HepG2 (cell line): ENCODE measurements around the gene HSD17B2. TPM values are rescaled to one million over a fixed set of nuclear protein-coding genes. Genes with fewer than 3 reads are reported as not detected.

Source experiments
- ATAC-seq: fragments of 200-7000 bp; cut with Tn5 transposase; 3 replicates; pipeline ENCODE4 v1.9.1; 2020; ENCODE audit warnings: mild to moderate bottlenecking, moderate library complexity
- BruUV-seq: library from RNA; stranded (reverse); fragments of 400-500 nt; replicated peaks from 2 replicates; lab custom pipeline; 2021; lab: Mats Ljungman, UMichigan
- CTCF ChIA-PET: fragments of 300-600 bp; formaldehyde crosslinking; extraction: SDS; loops from one replicate; lab custom pipeline; 2021; ENCODE audit warnings: low total read pairs, inconsistent platforms, low intra/inter-chr PET ratio; lab: Yijun Ruan, JAX
- POLR2A ChIA-PET: fragments of 350-600 bp; sonication (Branson Sonifier 250); formaldehyde crosslinking; loops from one replicate; lab custom pipeline; 2020; ENCODE audit warnings: antibody characterized with exemption, inconsistent platforms; lab: Yijun Ruan, JAX
- DNase-seq: peaks from one replicate; pipeline ENCODE4 v3.0.0-alpha.2; 2015; ENCODE audit warnings: low spot score
- FAIRE-seq: peaks from 3 replicates; lab custom pipeline; 2011; peaks lifted over from hg19 to GRCh38; lab: Jason Lieb, UNC
- H2AFZ ChIP-seq: one replicate; pipeline ENCODE4 v1.6.1; 2011; ENCODE audit warnings: low read length, inconsistent platforms
- H3K27ac ChIP-seq: fragments of 300-600 bp; 3 replicates; pipeline ENCODE4 v1.8.0; 2011; ENCODE audit warnings: mixed run types, mild to moderate bottlenecking, mixed read lengths, low read length, inconsistent platforms; ENCODE audit not compliant: insufficient read depth; ENCODE audit errors: extremely low read length
- H3K27me3 ChIP-seq, 2 experiments: fragments of 200-600 bp in 1 of 2; 2 replicates in 1 of 2; 3 replicates in 1 of 2; pipeline versions ENCODE4 v1.6.0 to v1.8.0; 2011; ENCODE audit warnings: low read length in 2 of 2, mild to moderate bottlenecking in 2 of 2, moderate library complexity in 2 of 2, inconsistent platforms in 1 of 2; ENCODE audit not compliant: insufficient read depth in 2 of 2, control insufficient read depth in 1 of 2
- H3K36me3 ChIP-seq, 2 experiments: fragments of 200-600 bp in 1 of 2; replicated peaks in 1 of 2; 2 replicates in 1 of 2; 3 replicates in 1 of 2; pipeline versions ENCODE4 v1.5.1 to v1.8.0; 2011; ENCODE audit warnings: low read length in 2 of 2, inconsistent platforms in 1 of 2; ENCODE audit not compliant: insufficient read depth in 2 of 2, control insufficient read depth in 1 of 2
- H3K4me1 ChIP-seq: 2 replicates; pipeline ENCODE4 v1.5.1; 2012; ENCODE audit warnings: low read length, inconsistent platforms; ENCODE audit not compliant: insufficient read depth
- H3K4me2 ChIP-seq: 2 replicates; pipeline ENCODE4 v1.6.0; 2011; ENCODE audit warnings: low read depth, low read length, inconsistent platforms
- H3K4me3 ChIP-seq, 3 experiments: fragments of 200-600 bp in 1 of 3; sonication (generic), shearing (Covaris generic) in 1 of 3; replicated peaks in 1 of 3; 2 replicates each; pipeline ENCODE4 v1.5.1; 2011 to 2016; ENCODE audit warnings: low read length in 3 of 3, inconsistent platforms in 2 of 3, low read depth in 2 of 3, mild to moderate bottlenecking in 2 of 3, control low read depth in 1 of 3, mixed read lengths in 1 of 3; ENCODE audit not compliant: insufficient read depth in 1 of 3
- H3K79me2 ChIP-seq: one replicate; pipeline ENCODE4 v1.6.1; 2011; ENCODE audit warnings: low read length, inconsistent platforms; ENCODE audit not compliant: insufficient read depth
- H3K9ac ChIP-seq: 2 replicates; pipeline ENCODE4 v1.6.0; 2011; ENCODE audit warnings: mild to moderate bottlenecking, low read depth, low read length, inconsistent platforms; ENCODE audit not compliant: insufficient read depth
- H3K9me3 ChIP-seq: 2 replicates; pipeline ENCODE4 v1.5.1; 2012; ENCODE audit warnings: mild to moderate bottlenecking, low read length
- H4K20me1 ChIP-seq: 2 replicates; pipeline ENCODE4 v1.6.0; 2011; ENCODE audit warnings: inconsistent platforms, mild to moderate bottlenecking, low read length, moderate library complexity; ENCODE audit not compliant: insufficient read depth
- CCDC6 ChIP-seq: sonication (generic); formaldehyde crosslinking; IDR thresholded peaks from 2 replicates; pipeline ENCODE4 v1.8.1; 2022; ENCODE audit warnings: mild to moderate bottlenecking, missing genetic modification reagents, moderate library complexity
- HMG20B ChIP-seq: conservative IDR thresholded peaks from 2 replicates; pipeline ENCODE4 v1.6.1; 2016; ENCODE audit warnings: missing genetic modification reagents, missing compliant biosample characterization
- RFX1 ChIP-seq: fragments of 450-650 bp; IDR thresholded peaks from 2 replicates; pipeline ENCODE4 v1.6.1; 2017
- TAF1 ChIP-seq: sonication (generic); formaldehyde crosslinking; IDR thresholded peaks from 2 replicates; pipeline ENCODE4 v1.4.0; 2020; ENCODE audit warnings: missing genetic modification reagents
- ZKSCAN1 ChIP-seq: fragments of 150-350 bp; IDR thresholded peaks from 2 replicates; pipeline ENCODE4 v1.6.1; 2014; ENCODE audit warnings: low read length
- ZNF354B ChIP-seq: sonication (generic); formaldehyde crosslinking; IDR thresholded peaks from 2 replicates; pipeline ENCODE4 v1.8.0; 2022; ENCODE audit warnings: mild to moderate bottlenecking, missing genetic modification reagents
- ZNF713 ChIP-seq: sonication (generic); formaldehyde crosslinking; IDR thresholded peaks from 2 replicates; pipeline ENCODE4 v1.4.0; 2020; ENCODE audit warnings: mild to moderate bottlenecking, missing genetic modification reagents
- WGBS: methylation state at CpG from one replicate; pipeline ENCODE4 v1.1.6; 2017; ENCODE audit warnings: low lambda C conversion rate; 5-methylcytosine and 5-hydroxymethylcytosine counted together
- in situ Hi-C: cut with HindIII; loops from 2 replicates; pipeline ENCODE4 v1.10.0; 2017; ENCODE audit warnings: low pct_unique_long_range_greater_than_20kb; ENCODE audit not compliant: extremely low pct_ligation_motif_present
- intact Hi-C: fragments of 100-400 bp; cut with micrococcal nuclease; formaldehyde crosslinking; loops from one replicate; pipeline ENCODE4 v1.10.0; 2022; ENCODE audit not compliant: unreplicated experiment
- polyA plus RNA-seq, 8 experiments: library from polyadenylated mRNA; depleted of rRNA in 3 of 8; stranded (reverse) in 7 of 8; unstranded in 1 of 8; fragments of >200 nt; fragmentation: Illumina TruSeq in 4 of 8; extraction: Trizol in 4 of 8; gene quantifications; 2 replicates each; pipeline versions ENCODE4 v1.2.1 to v1.2.3, GENCODE V29; 2011 to 2016; ENCODE audit warnings: low read depth in 4 of 8, missing spikeins in 1 of 8, mixed read lengths in 1 of 8; ENCODE audit not compliant: insufficient read depth in 1 of 8
- total RNA-seq, 5 experiments: library from RNA; depleted of rRNA; stranded (reverse); fragments of >200 nt; fragmentation: Illumina TruSeq; extraction: Trizol; gene quantifications; 2 replicates each; pipeline ENCODE4 v1.2.3, GENCODE V29; 2016; ENCODE audit warnings: low read depth in 1 of 5
- TF ChIP-seq, protein P1 (sequence below): sonication (generic); formaldehyde crosslinking; IDR thresholded peaks from 2 replicates; pipeline ENCODE4 v1.4.0; 2020; ENCODE audit warnings: mild to moderate bottlenecking, missing genetic modification reagents
- TF ChIP-seq, protein P2 (sequence below): sonication (generic); formaldehyde crosslinking; IDR thresholded peaks from 2 replicates; pipeline ENCODE4 v1.4.0; 2020; ENCODE audit warnings: missing genetic modification reagents
- TF ChIP-seq, protein P3 (sequence below): sonication (generic); formaldehyde crosslinking; IDR thresholded peaks from 2 replicates; pipeline ENCODE4 v1.8.0; 2022; ENCODE audit warnings: mild to moderate bottlenecking, missing genetic modification reagents, moderate library complexity
- TF ChIP-seq, protein P4 (sequence below): sonication (generic); formaldehyde crosslinking; IDR thresholded peaks from 2 replicates; pipeline ENCODE4 v1.9.0; 2021; ENCODE audit warnings: missing genetic modification reagents, borderline replicate concordance
- TF ChIP-seq, protein P5 (sequence below): sonication (generic); formaldehyde crosslinking; IDR thresholded peaks from 2 replicates; pipeline ENCODE4 v1.5.1; 2020; ENCODE audit warnings: missing genetic modification reagents, mild to moderate bottlenecking, borderline replicate concordance

The HSD17B2 gene
- total and polyA plus RNA-seq, 2 of the 13 experiments (the other 11 are each of a cell fraction or from before 2014, with no cell fraction given): 26.3 to 69.3 TPM

DNA sequence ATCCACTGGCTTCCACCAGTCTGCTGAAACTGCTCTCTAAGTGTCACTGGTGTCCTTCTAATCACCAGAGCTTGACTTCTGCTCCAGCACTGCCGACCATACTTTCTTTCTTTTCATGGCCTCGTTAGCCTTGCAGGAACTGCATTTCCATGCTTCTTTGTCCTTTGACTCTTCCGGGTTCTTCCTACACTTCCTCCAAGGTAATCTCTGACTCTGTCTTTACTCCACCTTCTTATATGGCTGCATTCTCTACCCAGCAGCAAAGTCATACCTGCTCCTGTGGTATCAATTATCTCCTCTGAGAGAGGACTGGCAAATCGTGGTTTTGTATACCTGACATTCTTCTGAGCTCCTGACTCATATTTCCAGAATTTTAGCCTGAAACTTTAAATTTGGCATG, 6.5 kb downstream of the HSD17B2 start:
- DNase-seq (no peak), FAIRE-seq (no peak), ATAC-seq (no peak)
- no TSS peak for BruUV-seq
- Histone ChIP-seq H3K27ac (no peak overlapping the region), H3K9me3 (no peaks in the 10 kb centered on the region), H3K79me2 (peaks cover 69% of the 10 kb centered on the region), H3K4me1 (peaks cover 78% of the 10 kb centered on the region), H2AFZ (no peak overlapping the region), H3K4me2 (no peak overlapping the region), H3K36me3 (peaks cover 2 to 5% of the 10 kb centered on the region in 2 experiments; a peak in 3 of 5 replicates), H3K27me3 (no peaks in the 10 kb centered on the region), H4K20me1 (no peaks in the 10 kb centered on the region; the same call in 1 of the 2 replicates), H3K4me3 (no peak overlapping the region), H3K9ac (no peak overlapping the region)
- WGBS: 93% methylated on average over 4 of the region's 4 CpGs
- intact Hi-C loops: no loop called here
- in situ Hi-C loops: no loop called here
- no peak for TF ChIP-seq RFX1
- no peak for TF ChIP-seq CCDC6 (CRISPR knock-in tag)
- TF ChIP-seq, protein P1, sequence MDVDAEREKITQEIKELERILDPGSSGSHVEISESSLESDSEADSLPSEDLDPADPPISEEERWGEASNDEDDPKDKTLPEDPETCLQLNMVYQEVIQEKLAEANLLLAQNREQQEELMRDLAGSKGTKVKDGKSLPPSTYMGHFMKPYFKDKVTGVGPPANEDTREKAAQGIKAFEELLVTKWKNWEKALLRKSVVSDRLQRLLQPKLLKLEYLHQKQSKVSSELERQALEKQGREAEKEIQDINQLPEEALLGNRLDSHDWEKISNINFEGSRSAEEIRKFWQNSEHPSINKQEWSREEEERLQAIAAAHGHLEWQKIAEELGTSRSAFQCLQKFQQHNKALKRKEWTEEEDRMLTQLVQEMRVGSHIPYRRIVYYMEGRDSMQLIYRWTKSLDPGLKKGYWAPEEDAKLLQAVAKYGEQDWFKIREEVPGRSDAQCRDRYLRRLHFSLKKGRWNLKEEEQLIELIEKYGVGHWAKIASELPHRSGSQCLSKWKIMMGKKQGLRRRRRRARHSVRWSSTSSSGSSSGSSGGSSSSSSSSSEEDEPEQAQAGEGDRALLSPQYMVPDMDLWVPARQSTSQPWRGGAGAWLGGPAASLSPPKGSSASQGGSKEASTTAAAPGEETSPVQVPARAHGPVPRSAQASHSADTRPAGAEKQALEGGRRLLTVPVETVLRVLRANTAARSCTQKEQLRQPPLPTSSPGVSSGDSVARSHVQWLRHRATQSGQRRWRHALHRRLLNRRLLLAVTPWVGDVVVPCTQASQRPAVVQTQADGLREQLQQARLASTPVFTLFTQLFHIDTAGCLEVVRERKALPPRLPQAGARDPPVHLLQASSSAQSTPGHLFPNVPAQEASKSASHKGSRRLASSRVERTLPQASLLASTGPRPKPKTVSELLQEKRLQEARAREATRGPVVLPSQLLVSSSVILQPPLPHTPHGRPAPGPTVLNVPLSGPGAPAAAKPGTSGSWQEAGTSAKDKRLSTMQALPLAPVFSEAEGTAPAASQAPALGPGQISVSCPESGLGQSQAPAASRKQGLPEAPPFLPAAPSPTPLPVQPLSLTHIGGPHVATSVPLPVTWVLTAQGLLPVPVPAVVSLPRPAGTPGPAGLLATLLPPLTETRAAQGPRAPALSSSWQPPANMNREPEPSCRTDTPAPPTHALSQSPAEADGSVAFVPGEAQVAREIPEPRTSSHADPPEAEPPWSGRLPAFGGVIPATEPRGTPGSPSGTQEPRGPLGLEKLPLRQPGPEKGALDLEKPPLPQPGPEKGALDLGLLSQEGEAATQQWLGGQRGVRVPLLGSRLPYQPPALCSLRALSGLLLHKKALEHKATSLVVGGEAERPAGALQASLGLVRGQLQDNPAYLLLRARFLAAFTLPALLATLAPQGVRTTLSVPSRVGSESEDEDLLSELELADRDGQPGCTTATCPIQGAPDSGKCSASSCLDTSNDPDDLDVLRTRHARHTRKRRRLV (CRISPR knock-in tag): no peak
- no peak for TF ChIP-seq HMG20B (CRISPR knock-in tag)
- TF ChIP-seq, protein P2, sequence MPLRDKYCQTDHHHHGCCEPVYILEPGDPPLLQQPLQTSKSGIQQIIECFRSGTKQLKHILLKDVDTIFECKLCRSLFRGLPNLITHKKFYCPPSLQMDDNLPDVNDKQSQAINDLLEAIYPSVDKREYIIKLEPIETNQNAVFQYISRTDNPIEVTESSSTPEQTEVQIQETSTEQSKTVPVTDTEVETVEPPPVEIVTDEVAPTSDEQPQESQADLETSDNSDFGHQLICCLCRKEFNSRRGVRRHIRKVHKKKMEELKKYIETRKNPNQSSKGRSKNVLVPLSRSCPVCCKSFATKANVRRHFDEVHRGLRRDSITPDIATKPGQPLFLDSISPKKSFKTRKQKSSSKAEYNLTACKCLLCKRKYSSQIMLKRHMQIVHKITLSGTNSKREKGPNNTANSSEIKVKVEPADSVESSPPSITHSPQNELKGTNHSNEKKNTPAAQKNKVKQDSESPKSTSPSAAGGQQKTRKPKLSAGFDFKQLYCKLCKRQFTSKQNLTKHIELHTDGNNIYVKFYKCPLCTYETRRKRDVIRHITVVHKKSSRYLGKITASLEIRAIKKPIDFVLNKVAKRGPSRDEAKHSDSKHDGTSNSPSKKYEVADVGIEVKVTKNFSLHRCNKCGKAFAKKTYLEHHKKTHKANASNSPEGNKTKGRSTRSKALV (CRISPR knock-in tag): no peak
- TF ChIP-seq ZNF354B: no peak
- TF ChIP-seq TAF1: no peak
- no peak for TF ChIP-seq ZKSCAN1
- TF ChIP-seq, protein P3, sequence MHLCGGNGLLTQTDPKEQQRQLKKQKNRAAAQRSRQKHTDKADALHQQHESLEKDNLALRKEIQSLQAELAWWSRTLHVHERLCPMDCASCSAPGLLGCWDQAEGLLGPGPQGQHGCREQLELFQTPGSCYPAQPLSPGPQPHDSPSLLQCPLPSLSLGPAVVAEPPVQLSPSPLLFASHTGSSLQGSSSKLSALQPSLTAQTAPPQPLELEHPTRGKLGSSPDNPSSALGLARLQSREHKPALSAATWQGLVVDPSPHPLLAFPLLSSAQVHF (CRISPR knock-in tag): no peak
- TF ChIP-seq, protein P4, sequence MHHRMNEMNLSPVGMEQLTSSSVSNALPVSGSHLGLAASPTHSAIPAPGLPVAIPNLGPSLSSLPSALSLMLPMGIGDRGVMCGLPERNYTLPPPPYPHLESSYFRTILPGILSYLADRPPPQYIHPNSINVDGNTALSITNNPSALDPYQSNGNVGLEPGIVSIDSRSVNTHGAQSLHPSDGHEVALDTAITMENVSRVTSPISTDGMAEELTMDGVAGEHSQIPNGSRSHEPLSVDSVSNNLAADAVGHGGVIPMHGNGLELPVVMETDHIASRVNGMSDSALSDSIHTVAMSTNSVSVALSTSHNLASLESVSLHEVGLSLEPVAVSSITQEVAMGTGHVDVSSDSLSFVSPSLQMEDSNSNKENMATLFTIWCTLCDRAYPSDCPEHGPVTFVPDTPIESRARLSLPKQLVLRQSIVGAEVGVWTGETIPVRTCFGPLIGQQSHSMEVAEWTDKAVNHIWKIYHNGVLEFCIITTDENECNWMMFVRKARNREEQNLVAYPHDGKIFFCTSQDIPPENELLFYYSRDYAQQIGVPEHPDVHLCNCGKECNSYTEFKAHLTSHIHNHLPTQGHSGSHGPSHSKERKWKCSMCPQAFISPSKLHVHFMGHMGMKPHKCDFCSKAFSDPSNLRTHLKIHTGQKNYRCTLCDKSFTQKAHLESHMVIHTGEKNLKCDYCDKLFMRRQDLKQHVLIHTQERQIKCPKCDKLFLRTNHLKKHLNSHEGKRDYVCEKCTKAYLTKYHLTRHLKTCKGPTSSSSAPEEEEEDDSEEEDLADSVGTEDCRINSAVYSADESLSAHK (CRISPR knock-in tag): no peak
- no peak for TF ChIP-seq ZNF713
- TF ChIP-seq, protein P5, sequence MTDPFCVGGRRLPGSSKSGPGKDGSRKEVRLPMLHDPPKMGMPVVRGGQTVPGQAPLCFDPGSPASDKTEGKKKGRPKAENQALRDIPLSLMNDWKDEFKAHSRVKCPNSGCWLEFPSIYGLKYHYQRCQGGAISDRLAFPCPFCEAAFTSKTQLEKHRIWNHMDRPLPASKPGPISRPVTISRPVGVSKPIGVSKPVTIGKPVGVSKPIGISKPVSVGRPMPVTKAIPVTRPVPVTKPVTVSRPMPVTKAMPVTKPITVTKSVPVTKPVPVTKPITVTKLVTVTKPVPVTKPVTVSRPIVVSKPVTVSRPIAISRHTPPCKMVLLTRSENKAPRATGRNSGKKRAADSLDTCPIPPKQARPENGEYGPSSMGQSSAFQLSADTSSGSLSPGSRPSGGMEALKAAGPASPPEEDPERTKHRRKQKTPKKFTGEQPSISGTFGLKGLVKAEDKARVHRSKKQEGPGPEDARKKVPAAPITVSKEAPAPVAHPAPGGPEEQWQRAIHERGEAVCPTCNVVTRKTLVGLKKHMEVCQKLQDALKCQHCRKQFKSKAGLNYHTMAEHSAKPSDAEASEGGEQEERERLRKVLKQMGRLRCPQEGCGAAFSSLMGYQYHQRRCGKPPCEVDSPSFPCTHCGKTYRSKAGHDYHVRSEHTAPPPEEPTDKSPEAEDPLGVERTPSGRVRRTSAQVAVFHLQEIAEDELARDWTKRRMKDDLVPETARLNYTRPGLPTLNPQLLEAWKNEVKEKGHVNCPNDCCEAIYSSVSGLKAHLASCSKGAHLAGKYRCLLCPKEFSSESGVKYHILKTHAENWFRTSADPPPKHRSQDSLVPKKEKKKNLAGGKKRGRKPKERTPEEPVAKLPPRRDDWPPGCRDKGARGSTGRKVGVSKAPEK (CRISPR knock-in tag): no peak
- ChIA-PET CTCF (no interaction called here), POLR2A (no interaction called here)
